GM18519 (cell line): ENCODE results near the gene FTSJ1.
"Not testable (repeated sequence)": the region's sequence is repeated elsewhere in the genome, so short reads cannot be mapped to it uniquely, and the experiment has no call there.

Source experiments
- ATAC-seq: cut with Tn5 transposase; IDR thresholded peaks from one replicate; pipeline ENCODE4 v1.9.1; 2021; ENCODE audit warnings: mild to moderate bottlenecking, moderate library complexity; ENCODE audit not compliant: unreplicated experiment, low FRiP score

Gene FTSJ1

GRCh38 chrX:48520976-48521352 lies 45.0 kb downstream of the FTSJ1 start:
- ATAC-seq: no peak

GRCh38 chrX:48521353-48522243 lies 45.6 kb downstream of the FTSJ1 start, which contains the start of gene EBP:
Gene EBP, plus strand, starts transcription at chrX:48521808. Its CDS starts 1,964 bp downstream, at chrX:48523772.
- ATAC-seq: peak; percentile 88

DNA sequence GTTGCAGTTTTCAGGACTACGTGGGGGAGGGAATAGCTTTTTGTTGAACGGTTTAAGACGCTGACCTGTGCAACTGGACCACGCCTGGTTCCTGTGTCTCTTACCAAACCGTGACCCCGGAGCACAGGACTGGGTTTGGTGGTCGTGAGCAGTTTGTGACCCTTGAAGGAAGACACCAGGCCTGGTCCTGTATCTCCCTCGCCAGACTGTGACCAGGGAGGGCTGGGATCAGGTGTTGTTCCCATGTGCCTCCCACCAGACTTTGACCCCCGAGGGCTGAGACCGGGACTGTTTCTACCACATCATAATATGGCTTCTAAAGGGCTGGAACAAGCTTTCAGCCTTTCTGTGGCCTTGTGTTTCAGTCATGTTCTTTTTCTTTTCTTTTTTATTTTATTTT lies 46.3 kb downstream of the FTSJ1 start:
- ATAC-seq: no peak

DNA sequence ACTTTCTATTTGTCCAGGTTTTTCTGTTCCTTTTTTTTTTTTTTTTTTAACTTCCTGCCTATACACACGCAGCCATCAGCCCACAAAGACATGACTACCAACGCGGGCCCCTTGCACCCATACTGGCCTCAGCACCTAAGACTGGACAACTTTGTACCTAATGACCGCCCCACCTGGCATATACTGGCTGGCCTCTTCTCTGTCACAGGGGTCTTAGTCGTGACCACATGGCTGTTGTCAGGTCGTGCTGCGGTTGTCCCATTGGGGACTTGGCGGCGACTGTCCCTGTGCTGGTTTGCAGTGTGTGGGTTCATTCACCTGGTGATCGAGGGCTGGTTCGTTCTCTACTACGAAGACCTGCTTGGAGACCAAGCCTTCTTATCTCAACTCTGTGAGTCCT lies 47.7 kb downstream of the FTSJ1 start:
- no peak for ATAC-seq

- not testable (repeated sequence) for ATAC-seq
Measured at GRCh38 chrX:48525853-48526252, 49.9 kb downstream of the FTSJ1 start.

DNA sequence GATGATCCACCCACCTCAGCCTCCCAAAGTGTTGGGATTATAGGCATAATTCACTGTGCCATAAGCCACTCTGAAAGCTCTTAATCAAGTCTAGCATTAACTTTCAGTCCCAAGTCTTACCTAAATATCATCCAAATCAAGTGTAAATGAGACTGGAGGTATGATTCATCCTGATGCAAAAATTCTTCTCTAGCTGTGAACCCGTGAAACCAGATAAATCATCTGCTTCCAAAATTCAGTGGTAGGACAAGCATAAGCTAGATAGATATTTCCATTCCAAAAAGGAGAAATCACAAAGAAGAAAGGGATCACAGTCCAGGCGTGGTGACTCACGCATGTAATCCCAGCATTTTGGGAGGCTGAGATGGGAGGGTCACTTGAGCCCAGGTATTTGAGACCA lies 54.7 kb downstream of the FTSJ1 start:
- ATAC-seq: no peak

DNA sequence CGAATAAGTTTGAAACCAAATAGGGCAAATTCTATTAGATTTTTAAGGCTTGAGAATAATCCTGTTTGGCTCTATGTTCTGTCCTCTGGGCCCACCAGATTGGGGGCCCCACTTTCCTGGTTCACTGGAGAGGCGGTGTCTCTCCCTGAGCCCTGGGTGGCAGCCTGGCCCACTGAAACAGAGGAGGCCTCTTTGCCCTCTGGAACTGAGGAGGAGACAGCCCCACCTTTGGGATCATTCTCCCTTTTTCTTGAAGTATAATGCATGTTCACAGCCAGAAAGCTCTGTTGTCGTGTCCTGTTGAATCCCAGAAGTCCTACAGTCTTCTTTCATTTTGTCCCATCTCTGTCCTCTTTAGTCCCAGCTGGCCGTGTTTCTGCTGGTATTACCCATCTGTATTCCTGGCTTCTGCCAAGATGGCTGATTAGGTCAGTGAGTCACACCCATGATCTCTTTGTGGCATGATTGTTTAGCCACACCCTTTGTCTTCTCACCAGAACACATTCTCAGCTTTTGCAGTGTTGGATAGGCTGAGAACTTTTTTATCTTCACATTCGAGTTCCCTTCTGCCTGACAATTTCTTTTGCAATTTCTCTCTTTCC lies 55.5 kb downstream of the FTSJ1 start:
- ATAC-seq: no peak

GRCh38 chrX:48532161-48532560 lies 56.2 kb downstream of the FTSJ1 start:
- ATAC-seq: no peak

DNA sequence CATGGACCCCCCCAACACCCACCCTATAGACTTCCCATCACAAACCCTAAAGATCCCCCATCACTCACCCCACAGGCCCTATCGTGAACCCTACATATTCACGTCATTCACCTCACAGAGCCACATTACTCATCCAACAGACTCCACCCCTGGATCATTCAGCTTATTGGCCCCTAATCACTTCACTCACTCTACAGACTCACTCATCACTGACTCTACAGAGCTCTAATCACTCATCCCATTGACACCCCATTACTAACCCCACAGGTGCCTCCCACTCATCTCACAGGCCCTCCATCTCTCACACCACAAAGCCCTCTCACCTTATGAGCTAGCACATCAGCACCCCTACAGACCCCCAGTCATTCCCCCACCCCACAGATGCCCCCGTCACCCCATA lies 57.2 kb downstream of the FTSJ1 start:
- ATAC-seq: no peak
